HL-60 (cell line): ENCODE results near the gene LANCL2.

Source experiments
- DNase-seq, 2 experiments: peaks; one replicate each; pipeline ENCODE4 v3.0.0-alpha.2; 2010 to 2020; ENCODE audit warnings: low read depth in 1 of 2, low spot score in 1 of 2
- H3K27ac ChIP-seq: fragments of 250-450 bp; sonication (Bioruptor Pico); replicated peaks from 2 replicates; pipeline ENCODE4 v1.5.1; 2020; ENCODE audit warnings: mild to moderate bottlenecking, moderate library complexity
- H3K27me3 ChIP-seq: fragments of 250-450 bp; sonication (Bioruptor Pico); 2 replicates; pipeline ENCODE4 v1.5.1; 2021; ENCODE audit warnings: mild to moderate bottlenecking, moderate library complexity; ENCODE audit not compliant: insufficient read depth, poor library complexity, severe bottlenecking
- H3K4me3 ChIP-seq: replicated peaks from 2 replicates; pipeline ENCODE4 v1.5.1; 2011; ENCODE audit warnings: mild to moderate bottlenecking, control low read depth, low read length; ENCODE audit not compliant: insufficient read depth
- GABPA ChIP-seq: IDR thresholded peaks from 2 replicates; pipeline ENCODE4 v1.6.1; 2012; ENCODE audit warnings: low read depth
- POLR2AphosphoS5 ChIP-seq: IDR thresholded peaks from 2 replicates; pipeline ENCODE4 v1.6.1; 2012; ENCODE audit warnings: low read depth
- SPI1 ChIP-seq: IDR thresholded peaks from 2 replicates; pipeline ENCODE4 v1.6.1; 2012; ENCODE audit warnings: low read depth, mild to moderate bottlenecking, borderline replicate concordance
- TF ChIP-seq, protein P1 (sequence below): IDR thresholded peaks from 2 replicates; pipeline ENCODE4 v1.6.1; 2012; ENCODE audit warnings: low read depth; ENCODE audit not compliant: insufficient replicate concordance
- TF ChIP-seq, protein P2 (sequence below): IDR thresholded peaks from one replicate; pipeline ENCODE4 v1.5.1; 2011; ENCODE audit warnings: low read length, control low read depth, inconsistent platforms; ENCODE audit not compliant: insufficient read depth

LANCL2 gene

GRCh38 chr7:55473932-55474331 lies 108.8 kb downstream of the LANCL2 start:
- DNase-seq: no peak
- TF ChIP-seq SPI1 (no peak), GABPA (no peak), POLR2AphosphoS5 (no peak)
- TF ChIP-seq, protein P1, sequence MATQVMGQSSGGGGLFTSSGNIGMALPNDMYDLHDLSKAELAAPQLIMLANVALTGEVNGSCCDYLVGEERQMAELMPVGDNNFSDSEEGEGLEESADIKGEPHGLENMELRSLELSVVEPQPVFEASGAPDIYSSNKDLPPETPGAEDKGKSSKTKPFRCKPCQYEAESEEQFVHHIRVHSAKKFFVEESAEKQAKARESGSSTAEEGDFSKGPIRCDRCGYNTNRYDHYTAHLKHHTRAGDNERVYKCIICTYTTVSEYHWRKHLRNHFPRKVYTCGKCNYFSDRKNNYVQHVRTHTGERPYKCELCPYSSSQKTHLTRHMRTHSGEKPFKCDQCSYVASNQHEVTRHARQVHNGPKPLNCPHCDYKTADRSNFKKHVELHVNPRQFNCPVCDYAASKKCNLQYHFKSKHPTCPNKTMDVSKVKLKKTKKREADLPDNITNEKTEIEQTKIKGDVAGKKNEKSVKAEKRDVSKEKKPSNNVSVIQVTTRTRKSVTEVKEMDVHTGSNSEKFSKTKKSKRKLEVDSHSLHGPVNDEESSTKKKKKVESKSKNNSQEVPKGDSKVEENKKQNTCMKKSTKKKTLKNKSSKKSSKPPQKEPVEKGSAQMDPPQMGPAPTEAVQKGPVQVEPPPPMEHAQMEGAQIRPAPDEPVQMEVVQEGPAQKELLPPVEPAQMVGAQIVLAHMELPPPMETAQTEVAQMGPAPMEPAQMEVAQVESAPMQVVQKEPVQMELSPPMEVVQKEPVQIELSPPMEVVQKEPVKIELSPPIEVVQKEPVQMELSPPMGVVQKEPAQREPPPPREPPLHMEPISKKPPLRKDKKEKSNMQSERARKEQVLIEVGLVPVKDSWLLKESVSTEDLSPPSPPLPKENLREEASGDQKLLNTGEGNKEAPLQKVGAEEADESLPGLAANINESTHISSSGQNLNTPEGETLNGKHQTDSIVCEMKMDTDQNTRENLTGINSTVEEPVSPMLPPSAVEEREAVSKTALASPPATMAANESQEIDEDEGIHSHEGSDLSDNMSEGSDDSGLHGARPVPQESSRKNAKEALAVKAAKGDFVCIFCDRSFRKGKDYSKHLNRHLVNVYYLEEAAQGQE: no peak
- TF ChIP-seq, protein P2, sequence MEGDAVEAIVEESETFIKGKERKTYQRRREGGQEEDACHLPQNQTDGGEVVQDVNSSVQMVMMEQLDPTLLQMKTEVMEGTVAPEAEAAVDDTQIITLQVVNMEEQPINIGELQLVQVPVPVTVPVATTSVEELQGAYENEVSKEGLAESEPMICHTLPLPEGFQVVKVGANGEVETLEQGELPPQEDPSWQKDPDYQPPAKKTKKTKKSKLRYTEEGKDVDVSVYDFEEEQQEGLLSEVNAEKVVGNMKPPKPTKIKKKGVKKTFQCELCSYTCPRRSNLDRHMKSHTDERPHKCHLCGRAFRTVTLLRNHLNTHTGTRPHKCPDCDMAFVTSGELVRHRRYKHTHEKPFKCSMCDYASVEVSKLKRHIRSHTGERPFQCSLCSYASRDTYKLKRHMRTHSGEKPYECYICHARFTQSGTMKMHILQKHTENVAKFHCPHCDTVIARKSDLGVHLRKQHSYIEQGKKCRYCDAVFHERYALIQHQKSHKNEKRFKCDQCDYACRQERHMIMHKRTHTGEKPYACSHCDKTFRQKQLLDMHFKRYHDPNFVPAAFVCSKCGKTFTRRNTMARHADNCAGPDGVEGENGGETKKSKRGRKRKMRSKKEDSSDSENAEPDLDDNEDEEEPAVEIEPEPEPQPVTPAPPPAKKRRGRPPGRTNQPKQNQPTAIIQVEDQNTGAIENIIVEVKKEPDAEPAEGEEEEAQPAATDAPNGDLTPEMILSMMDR: no peak
- Histone ChIP-seq H3K27me3 (no peaks in the 10 kb centered on the region), H3K4me3 (no peak overlapping the region), H3K27ac (no peak overlapping the region)

- TF ChIP-seq, protein P2: no peak
- TF ChIP-seq, protein P1: no peak
- TF ChIP-seq POLR2AphosphoS5: no peak
- no peak for TF ChIP-seq GABPA
- TF ChIP-seq SPI1: no peak
- Histone ChIP-seq H3K4me3 (no peak overlapping the region), H3K27me3 (no peaks in the 10 kb centered on the region), H3K27ac (no peak overlapping the region)
- DNase-seq: no peak
Measured at GRCh38 chr7:55474944-55475854, 110.1 kb downstream of the LANCL2 start.

- Histone ChIP-seq H3K4me3 (no peak overlapping the region), H3K27ac (no peak overlapping the region), H3K27me3 (no peaks in the 10 kb centered on the region)
- TF ChIP-seq SPI1 (no peak), POLR2AphosphoS5 (no peak), GABPA (no peak)
- TF ChIP-seq, protein P1: no peak
- TF ChIP-seq, protein P2: no peak
- DNase-seq: no peak
Measured at GRCh38 chr7:55475855-55476803, 111.0 kb downstream of the LANCL2 start.
